LNCaP clone FGC (cell line): ENCODE results near the gene PRR29.

ENCODE experiments used
- DNase-seq: peaks from one replicate; pipeline ENCODE4 v3.0.0-alpha.2; 2011; ENCODE audit warnings: low read depth
- H3K4me3 ChIP-seq: 2 replicates; pipeline ENCODE4 v1.5.1; 2011; ENCODE audit warnings: mild to moderate bottlenecking, low read depth, low read length, control low read depth
- TF ChIP-seq, protein P1 (sequence below): IDR thresholded peaks from 2 replicates; pipeline ENCODE4 v1.5.1; 2012; ENCODE audit warnings: mild to moderate bottlenecking; ENCODE audit not compliant: control insufficient read depth, insufficient read depth; ENCODE audit errors: extremely low read depth

The PRR29 gene

DNA sequence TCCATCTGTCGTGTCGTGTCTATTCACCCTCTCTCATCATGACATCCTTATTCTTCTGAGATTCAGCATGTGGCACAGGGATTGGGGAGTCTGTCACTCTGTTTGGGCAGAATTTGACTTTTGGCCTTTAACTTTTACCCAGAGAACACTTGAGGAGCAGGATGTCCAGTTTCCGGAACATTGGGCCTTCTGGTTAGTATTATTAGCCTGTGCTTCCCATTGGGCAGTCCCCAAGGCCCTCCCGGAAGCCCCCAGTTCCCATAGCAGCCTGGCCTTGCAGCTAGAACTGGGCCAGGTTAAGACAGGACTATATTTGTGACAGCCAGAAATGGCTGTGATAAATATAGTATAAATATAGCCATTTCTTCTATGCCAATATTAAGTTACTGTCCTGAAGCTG is 35.0 kb upstream of the PRR29 start:
- DNase-seq = no peak
- TF ChIP-seq, protein P1, sequence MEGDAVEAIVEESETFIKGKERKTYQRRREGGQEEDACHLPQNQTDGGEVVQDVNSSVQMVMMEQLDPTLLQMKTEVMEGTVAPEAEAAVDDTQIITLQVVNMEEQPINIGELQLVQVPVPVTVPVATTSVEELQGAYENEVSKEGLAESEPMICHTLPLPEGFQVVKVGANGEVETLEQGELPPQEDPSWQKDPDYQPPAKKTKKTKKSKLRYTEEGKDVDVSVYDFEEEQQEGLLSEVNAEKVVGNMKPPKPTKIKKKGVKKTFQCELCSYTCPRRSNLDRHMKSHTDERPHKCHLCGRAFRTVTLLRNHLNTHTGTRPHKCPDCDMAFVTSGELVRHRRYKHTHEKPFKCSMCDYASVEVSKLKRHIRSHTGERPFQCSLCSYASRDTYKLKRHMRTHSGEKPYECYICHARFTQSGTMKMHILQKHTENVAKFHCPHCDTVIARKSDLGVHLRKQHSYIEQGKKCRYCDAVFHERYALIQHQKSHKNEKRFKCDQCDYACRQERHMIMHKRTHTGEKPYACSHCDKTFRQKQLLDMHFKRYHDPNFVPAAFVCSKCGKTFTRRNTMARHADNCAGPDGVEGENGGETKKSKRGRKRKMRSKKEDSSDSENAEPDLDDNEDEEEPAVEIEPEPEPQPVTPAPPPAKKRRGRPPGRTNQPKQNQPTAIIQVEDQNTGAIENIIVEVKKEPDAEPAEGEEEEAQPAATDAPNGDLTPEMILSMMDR = no peak
- no peak overlapping the region for H3K4me3 ChIP-seq

DNA sequence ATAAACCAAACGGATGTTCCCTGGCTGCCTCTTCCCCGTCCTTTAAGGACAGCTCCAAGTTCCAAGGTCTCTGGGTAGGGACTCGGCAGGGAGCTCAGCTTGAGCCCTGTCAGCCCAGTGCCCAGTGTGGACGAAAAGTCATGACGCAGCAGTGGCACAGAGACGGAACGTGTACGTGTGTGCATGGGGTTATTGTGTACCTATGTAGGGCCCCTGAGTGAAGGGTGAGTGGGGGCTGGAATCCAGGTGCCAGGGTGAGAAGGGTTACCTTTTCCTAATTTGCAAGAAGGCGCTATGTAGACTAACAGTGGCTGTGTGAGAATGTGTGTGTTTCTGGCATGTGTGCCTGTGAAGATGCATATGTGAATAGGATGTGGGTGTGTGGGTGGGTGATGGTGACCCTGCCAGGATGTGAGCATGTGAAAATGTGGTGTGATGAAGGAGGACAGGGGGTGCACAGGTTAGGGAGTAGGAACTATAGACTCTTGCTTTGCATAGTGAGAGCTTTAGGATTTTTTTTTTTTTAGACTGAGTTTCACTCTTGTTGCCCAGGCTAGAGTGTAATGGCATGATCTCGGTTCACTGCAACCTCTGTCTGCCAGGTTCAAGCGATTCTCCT is 31.4 kb upstream of the PRR29 start:
- H3K4me3 ChIP-seq = no peak overlapping the region
- TF ChIP-seq, protein P1 = no peak
- DNase-seq = no peak

DNA sequence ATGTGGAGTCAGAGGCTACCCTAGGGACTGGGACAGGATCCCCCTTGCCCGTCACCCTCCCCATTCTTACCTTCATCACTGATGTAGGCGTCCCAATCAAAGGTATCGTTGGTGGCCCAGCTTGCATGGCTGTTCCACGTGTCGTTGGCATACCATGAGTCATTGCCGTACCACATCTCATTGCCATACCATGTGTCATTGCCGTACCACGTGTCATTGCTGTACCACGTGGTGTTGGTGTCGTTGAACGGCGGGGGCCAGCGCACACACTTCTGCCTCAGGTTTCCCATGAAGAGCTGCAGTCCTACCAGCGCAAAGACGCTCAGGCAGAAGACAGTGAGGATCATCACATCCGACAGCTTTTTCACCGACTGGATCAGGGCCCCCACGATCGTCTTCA is 30.2 kb upstream of the PRR29 start:
- H3K4me3 ChIP-seq = no peak overlapping the region
- no peak for DNase-seq
- TF ChIP-seq, protein P1 = no peak

GRCh38 chr17:63969278-63969677 is 28.9 kb upstream of the PRR29 start:
- no peak overlapping the region for H3K4me3 ChIP-seq
- TF ChIP-seq, protein P1 = no peak
- DNase-seq = no peak

DNA sequence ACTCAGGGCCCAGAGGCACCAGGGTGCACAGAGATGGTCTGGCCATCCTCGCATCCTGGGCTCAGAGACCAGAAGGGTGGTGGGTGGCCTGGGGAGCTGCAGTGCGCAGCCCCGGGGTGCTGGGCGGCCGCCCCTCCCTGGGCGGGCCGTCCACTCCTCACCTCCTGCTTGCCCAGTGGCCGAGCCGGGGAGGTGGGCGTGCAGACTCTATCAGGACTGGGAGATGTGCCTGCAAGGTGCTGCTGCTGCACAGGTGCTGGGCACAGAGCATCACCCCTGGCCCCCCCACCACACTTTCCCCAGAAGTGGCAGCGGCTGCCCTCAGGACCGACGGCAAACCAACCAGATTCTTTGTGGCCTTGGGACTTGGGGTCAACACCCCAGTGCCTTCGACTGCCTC is 25.4 kb upstream of the PRR29 start, which contains the start of gene SCN4A:
SCN4A (minus strand) TSS at position 123 of the 400 bp plus-strand sequence; CDS start at position 46, 77 bp downstream.
- H3K4me3 ChIP-seq = no peak within 1 kb of the TSS
- DNase-seq = no peak
- TF ChIP-seq, protein P1 = no peak

DNA sequence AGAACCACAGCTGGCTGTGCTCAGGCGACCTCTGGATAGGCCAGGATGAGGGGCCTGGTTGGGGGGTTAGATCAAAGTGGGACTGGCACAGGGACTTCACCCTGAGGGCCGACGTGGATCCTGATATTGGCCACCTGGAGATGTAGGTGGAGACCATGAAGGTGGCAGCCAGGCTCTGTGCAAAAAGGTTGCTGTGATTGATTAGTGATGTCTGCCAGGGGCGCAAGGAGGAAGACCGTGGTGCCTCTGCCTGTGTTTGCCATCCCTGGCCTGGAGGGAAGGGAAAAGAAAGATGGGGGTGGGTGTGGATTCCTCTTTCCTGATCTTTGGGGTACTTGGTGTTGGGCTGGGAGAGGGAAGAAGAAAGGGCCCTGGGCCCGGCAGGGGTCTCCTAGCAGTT is 24.9 kb upstream of the PRR29 start:
- no peak for DNase-seq
- H3K4me3 ChIP-seq = no peak overlapping the region
- TF ChIP-seq, protein P1 = no peak

GRCh38 chr17:63973930-63974593 is 24.1 kb upstream of the PRR29 start:
- no peak overlapping the region for H3K4me3 ChIP-seq
- TF ChIP-seq, protein P1 = no peak
- no peak for DNase-seq
